Uterus (tissue), 2 donors: ENCODE results near the gene L2HGDH.

Source experiments
- CTCF ChIP-seq, 4 experiments: fragments of 200-600 bp in 2 of 4; fragments of 450-650 bp in 2 of 4; sonication (generic) in 2 of 4; IDR thresholded peaks; one replicate each; pipeline ENCODE4 v1.5.1; 2016 to 2019; ENCODE audit warnings: antibody characterized with exemption in 4 of 4, mild to moderate bottlenecking in 2 of 4, moderate library complexity in 1 of 4
- POLR2A ChIP-seq, 2 donors: fragments of 450-650 bp; IDR thresholded peaks; one replicate each; pipeline ENCODE4 v1.6.1; 2016; ENCODE audit warnings: antibody characterized with exemption in 2 of 2, mild to moderate bottlenecking in 1 of 2, moderate library complexity in 1 of 2

GRCh38 chr14:50334211-50334610 lies 22.2 kb upstream of the L2HGDH start:
- no peak for TF ChIP-seq CTCF (IDR thresholded peaks at IDR 0.05)
- TF ChIP-seq POLR2A (IDR thresholded peaks at IDR 0.05) = no peak
